ENCODE measurements around the gene CELSR1.

DNA sequence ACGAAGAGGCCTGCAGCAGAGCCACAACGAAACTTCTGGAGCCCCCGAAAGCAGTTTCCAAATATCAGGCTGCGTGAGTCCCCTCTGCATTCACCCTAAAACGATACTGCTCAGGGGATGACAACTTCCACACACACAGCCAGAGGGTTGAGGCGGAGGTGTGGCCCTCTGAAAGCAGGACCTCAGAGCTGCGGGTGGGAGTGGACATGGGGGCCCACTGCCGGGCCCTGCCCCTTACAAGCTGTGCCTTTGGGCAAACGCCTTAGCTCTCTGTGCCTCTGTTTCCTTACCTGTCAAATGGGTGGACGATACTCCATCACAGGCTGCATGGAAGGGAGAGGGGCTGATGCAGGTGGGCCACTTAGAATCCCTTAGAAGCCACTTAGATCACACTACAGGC is 148.8 kb downstream of the CELSR1 start:
- TF ChIP-seq, protein P1, sequence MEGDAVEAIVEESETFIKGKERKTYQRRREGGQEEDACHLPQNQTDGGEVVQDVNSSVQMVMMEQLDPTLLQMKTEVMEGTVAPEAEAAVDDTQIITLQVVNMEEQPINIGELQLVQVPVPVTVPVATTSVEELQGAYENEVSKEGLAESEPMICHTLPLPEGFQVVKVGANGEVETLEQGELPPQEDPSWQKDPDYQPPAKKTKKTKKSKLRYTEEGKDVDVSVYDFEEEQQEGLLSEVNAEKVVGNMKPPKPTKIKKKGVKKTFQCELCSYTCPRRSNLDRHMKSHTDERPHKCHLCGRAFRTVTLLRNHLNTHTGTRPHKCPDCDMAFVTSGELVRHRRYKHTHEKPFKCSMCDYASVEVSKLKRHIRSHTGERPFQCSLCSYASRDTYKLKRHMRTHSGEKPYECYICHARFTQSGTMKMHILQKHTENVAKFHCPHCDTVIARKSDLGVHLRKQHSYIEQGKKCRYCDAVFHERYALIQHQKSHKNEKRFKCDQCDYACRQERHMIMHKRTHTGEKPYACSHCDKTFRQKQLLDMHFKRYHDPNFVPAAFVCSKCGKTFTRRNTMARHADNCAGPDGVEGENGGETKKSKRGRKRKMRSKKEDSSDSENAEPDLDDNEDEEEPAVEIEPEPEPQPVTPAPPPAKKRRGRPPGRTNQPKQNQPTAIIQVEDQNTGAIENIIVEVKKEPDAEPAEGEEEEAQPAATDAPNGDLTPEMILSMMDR (IDR thresholded peaks at IDR 0.05): no peak
- no peak for TF ChIP-seq POLR2A (IDR thresholded peaks at IDR 0.05)

All from lower leg skin (tissue), 3 donors.